Mucosa of descending colon (tissue), 3 donors: Measurements from ENCODE around the gene NT5C1A. TPM values are rescaled to one million over a fixed set of nuclear protein-coding genes. Genes with fewer than 3 reads are reported as not detected.

Experiments
- ATAC-seq: fragments of 200-7000 bp; cut with Tn5 transposase; one replicate; pipeline ENCODE4 v1.9.1; 2020; ENCODE audit warnings: mild to moderate bottlenecking, moderate library complexity
- DNase-seq, 3 donors: peaks; one replicate each; pipeline ENCODE4 v3.0.0-alpha.2; 2020
- H3K36me3 ChIP-seq: fragments of 200-600 bp; one replicate; pipeline ENCODE4 v1.8.0; 2021; ENCODE audit warnings: low read depth, mild to moderate bottlenecking
- H3K4me1 ChIP-seq: fragments of 200-600 bp; one replicate; pipeline ENCODE4 v1.8.0; 2021; ENCODE audit warnings: low read depth, mild to moderate bottlenecking
- H3K4me3 ChIP-seq: fragments of 200-600 bp; one replicate; pipeline ENCODE4 v1.8.0; 2021; ENCODE audit warnings: mild to moderate bottlenecking
- H3K9me3 ChIP-seq: fragments of 200-600 bp; one replicate; pipeline ENCODE4 v1.8.0; 2021; ENCODE audit warnings: mild to moderate bottlenecking
- CTCF ChIP-seq: fragments of 200-600 bp; IDR thresholded peaks from one replicate; pipeline ENCODE4 v1.8.0; 2022; ENCODE audit warnings: antibody characterized with exemption, mild to moderate bottlenecking
- intact Hi-C, 2 donors: fragments of 100-400 bp; cut with DNase I in 1 of 2; cut with micrococcal nuclease in 1 of 2; formaldehyde crosslinking; loops; one replicate each; pipeline versions ENCODE4 v1.11.0 to v1.11.1; 2022; cut with DNase I, micrococcal nuclease
- total RNA-seq, 3 donors: library from RNA; stranded (reverse); fragmentation: NEBNext Ultra II Directional in 2 of 3; extraction: Animal tissue kit (Norgen Biotek cat#: 25700) in 2 of 3; gene quantifications; one replicate each; pipeline versions ENCODE4 v1.2.1 to v1.2.4, GENCODE V29; 2021 to 2023
- donor health status: DM: no; HTN: no; CAD: no; lungs with moderate emphysema.
- donor health status: DM: no; HTN: no; CAD: no.
- donor health status: DM: no; HTN: yes; CAD: no.

Gene NT5C1A
- total RNA-seq, 3 donors from 2014 or later = 0.27 TPM; not detected in 2

- intact Hi-C loops = no loop called here
- ATAC-seq (no peak), DNase-seq (no peak)
- no peak overlapping the region for H3K4me3 ChIP-seq
- no peaks in the 10 kb centered on the region for H3K4me1 ChIP-seq
- no peak for TF ChIP-seq CTCF
- no peaks in the 10 kb centered on the region for H3K36me3 ChIP-seq
- no peaks in the 10 kb centered on the region for H3K9me3 ChIP-seq
Observed at GRCh38 chr1:39645411-39646043, 26.4 kb downstream of the NT5C1A start.

GRCh38 chr1:39643705-39644104 lies 28.2 kb downstream of the NT5C1A start:
- no peak for TF ChIP-seq CTCF

GRCh38 chr1:39642796-39643195 lies 29.1 kb downstream of the NT5C1A start:
- DNase-seq = no peak
- no peak for ATAC-seq
- TF ChIP-seq CTCF = no peak
- H3K9me3 ChIP-seq = no peaks in the 10 kb centered on the region
- peaks cover 4% of the 10 kb centered on the region for H3K4me1 ChIP-seq
- no peaks in the 10 kb centered on the region for H3K36me3 ChIP-seq
- no peak overlapping the region for H3K4me3 ChIP-seq
- intact Hi-C loops = no loop called here

More at GRCh38 chr1:39643705-39644104, 28.2 kb downstream of the NT5C1A start:
- DNase-seq (no peak), ATAC-seq (no peak)
- H3K36me3 ChIP-seq = no peaks in the 10 kb centered on the region
- peaks cover 4% of the 10 kb centered on the region for H3K4me1 ChIP-seq
- no peaks in the 10 kb centered on the region for H3K9me3 ChIP-seq
- no peak overlapping the region for H3K4me3 ChIP-seq
- intact Hi-C loops = no loop called here

GRCh38 chr1:39640861-39641260 lies 31.0 kb downstream of the NT5C1A start:
- no peak for DNase-seq
- Histone ChIP-seq H3K36me3 (no peaks in the 10 kb centered on the region), H3K4me1 (peaks cover 4% of the 10 kb centered on the region), H3K9me3 (no peaks in the 10 kb centered on the region), H3K4me3 (no peak overlapping the region)
- no peak for TF ChIP-seq CTCF
- intact Hi-C loops = no loop called here
- ATAC-seq = no peak

- intact Hi-C loops = no loop called here
- no peaks in the 10 kb centered on the region for H3K36me3 ChIP-seq
- H3K4me3 ChIP-seq = peak within 1 kb of the TSS; percentile 19
- H3K4me1 ChIP-seq = peaks cover 4% of the 10 kb centered on the region
- peak; percentile 97 for ATAC-seq
- H3K9me3 ChIP-seq = no peaks in the 10 kb centered on the region
- peak; percentile 77 to 89 (median 84) for DNase-seq
- no peak for TF ChIP-seq CTCF
Observed at GRCh38 chr1:39639305-39640130, 32.4 kb downstream of the NT5C1A start, which contains the start of gene HEYL. Gene HEYL (minus strand): TSS chr1:39639643. CDS start chr1:39639625, 18 bp downstream.
